NCI-H82 treated with DMSO at 0.1 percent for 48 hours (cell line): ENCODE measurements around the gene DNAJC5G.

Experiments used
- DNase-seq: peaks from one replicate; lab custom pipeline; 2025; ENCODE audit not compliant: unreplicated experiment; lab: John Stamatoyannopoulos, UW

Gene DNAJC5G, protein sequence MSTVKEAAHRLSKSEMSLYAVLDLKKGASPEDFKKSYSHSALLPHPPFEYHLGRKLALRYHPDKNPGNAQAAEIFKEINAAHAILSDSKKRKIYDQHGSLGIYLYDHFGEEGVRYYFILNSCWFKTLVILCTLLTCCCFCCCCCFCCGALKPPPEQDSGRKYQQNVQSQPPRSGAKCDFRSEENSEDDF

DNA sequence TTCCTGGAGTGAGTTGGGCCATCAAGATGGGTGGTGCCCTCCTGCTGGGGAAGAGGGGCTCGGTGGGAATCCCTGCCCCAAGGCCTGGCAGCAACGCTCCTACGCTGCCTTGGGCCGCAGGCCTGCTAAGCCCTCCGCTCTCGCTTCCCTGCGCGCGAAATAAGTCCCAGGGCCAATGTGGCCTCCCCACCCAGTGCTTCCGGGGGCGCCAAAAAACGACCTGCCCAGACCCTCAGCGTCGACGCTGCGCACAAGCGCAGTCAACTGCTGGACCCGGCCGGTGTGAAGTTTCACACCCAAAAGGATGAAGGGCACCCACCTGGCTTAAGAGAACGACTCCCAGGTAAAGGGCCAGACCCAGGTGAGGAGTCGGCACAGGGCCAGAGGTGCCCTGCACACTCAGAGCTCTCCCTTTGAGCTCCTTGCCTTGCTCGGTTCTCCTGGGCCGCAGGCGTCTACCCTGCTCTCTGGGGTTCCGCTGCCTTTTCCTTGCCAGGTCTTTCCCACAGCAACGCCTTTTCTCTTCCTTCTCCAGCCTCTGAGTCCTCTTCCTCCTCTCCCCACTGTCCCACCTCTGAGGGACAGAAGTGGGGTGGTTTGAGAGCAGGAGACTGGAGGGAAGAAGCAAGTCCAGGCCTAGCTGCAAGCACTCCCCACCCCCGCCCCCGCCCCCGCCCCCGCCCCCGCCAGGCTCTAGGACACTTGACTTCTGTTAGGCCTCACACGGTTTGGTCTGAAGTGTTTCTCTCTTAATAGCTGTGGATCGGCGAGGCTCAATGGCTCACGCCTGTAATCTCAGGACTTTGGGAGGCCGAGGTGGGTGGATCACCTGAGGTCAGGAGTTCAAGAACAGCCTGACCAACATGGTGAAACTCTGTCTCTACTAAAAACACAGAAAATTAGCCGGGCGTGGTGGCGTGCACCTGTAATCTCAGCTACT lies at the start of gene DNAJC5G:
Gene DNAJC5G (plus strand): TSS at position 223 of the 940 bp plus-strand sequence. CDS start 1,296 bp downstream, outside the sequence.
- no peak for DNase-seq

DNA sequence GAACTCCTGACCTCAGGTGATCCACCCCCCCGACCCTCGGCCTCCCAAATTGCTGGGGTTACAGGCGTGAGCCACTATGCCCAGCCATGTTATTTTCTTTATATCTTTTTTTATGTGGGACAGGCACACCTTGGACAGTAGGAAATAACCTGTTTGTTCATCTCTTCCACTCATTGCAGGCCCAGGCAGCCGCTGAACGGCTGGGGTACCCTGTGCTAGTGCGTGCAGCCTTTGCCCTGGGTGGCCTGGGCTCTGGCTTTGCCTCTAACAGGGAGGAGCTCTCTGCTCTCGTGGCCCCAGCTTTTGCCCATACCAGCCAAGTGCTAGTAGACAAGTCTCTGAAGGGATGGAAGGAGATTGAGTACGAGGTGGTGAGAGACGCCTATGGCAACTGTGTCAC lies 49.7 kb upstream of the DNAJC5G start:
- no peak for DNase-seq

DNA sequence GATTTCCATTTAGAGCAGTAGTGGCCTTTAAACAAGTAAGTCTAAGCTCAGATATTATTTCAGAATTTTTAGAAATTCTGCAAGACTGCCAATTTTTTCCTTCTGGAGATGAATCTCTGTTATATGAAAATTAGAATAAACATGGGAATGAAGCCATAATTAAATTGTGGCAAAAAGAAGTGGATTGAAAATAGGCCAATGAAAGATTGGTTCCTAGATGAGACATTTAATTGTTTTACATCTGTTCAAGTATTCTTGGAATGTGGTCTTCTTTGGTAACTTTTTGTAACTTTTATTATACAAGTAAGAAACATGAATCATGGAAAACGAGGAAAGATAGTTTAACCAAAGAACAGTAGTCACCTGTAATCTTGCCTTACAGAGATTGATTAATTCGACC lies 47.7 kb upstream of the DNAJC5G start:
- DNase-seq = no peak

DNA sequence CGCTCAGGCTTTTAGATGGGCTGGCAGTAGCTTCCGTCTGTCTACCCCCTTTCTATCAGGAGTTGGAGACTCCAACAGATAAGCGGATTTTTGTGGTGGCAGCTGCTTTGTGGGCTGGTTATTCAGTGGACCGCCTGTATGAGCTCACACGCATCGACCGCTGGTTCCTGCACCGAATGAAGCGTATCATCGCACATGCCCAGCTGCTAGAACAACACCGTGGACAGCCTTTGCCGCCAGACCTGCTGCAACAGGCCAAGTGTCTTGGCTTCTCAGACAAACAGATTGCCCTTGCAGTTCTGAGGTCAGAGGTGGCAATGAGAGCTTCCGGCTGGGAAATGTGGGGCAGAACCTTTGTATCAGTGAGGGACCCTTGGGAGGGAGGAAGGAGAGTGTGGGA lies 43.3 kb upstream of the DNAJC5G start:
- DNase-seq = no peak

DNA sequence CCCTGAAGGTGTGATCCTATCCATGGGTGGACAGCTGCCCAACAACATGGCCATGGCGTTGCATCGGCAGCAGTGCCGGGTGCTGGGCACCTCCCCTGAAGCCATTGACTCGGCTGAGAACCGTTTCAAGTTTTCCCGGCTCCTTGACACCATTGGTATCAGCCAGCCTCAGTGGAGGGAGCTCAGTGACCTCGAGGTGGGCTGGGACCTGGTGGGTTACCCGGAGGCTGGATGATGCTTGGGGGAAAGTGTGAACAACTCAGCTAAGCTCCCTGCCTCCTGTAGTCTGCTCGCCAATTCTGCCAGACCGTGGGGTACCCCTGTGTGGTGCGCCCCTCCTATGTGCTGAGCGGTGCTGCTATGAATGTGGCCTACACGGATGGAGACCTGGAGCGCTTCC lies 41.9 kb upstream of the DNAJC5G start:
- DNase-seq = no peak

DNA sequence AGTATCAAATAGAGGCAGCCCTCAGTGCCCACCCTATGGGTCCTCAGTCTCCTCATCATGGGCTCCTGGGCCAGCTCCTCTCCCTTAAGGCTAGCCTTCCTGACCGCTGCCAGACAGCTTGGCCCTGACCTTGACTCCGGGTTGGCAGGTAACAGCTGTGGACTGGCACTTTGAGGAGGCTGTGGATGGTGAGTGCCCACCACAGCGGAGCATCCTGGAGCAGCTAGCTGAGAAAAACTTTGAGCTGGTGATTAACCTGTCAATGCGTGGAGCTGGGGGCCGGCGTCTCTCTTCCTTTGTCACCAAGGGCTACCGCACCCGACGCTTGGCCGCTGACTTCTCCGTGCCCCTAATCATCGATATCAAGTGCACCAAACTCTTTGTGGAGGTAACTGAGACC lies 39.1 kb upstream of the DNAJC5G start:
- DNase-seq = no peak

DNA sequence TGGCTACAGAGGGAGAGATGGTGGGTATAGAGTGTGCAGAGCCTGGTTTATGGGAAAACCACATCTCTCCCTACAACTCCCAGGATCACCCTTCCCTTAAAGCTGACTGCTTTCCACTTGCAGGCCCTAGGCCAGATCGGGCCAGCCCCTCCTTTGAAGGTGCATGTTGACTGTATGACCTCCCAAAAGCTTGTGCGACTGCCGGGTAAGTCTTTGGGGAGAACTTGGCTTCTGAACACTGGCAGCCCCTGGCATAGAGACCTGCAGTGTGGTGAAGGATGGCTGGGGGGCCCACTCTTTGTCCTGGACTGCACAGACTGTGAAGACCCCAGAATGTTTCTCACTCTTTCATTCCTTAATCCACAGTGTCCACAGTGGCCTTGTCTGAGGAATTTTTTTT lies 38.6 kb upstream of the DNAJC5G start:
- no peak for DNase-seq

DNA sequence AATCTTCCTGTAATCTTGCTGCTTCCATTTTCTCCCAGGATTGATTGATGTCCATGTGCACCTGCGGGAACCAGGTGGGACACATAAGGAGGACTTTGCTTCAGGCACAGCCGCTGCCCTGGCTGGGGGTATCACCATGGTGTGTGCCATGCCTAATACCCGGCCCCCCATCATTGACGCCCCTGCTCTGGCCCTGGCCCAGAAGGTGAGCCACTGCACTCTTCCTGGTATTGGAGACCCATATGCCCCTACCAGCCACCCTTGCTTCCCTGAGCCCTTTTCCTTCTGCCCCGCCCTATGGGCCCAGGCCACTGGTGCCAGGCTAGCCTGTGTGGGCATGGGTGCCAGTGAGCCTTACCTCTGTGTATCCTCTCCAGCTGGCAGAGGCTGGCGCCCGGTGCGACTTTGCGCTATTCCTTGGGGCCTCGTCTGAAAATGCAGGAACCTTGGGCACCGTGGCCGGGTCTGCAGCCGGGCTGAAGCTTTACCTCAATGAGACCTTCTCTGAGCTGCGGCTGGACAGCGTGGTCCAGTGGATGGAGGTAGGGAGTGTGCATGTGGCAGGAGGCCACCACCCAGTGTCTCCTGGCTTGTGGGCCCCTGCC lies 37.8 kb upstream of the DNAJC5G start:
- no peak for DNase-seq

DNA sequence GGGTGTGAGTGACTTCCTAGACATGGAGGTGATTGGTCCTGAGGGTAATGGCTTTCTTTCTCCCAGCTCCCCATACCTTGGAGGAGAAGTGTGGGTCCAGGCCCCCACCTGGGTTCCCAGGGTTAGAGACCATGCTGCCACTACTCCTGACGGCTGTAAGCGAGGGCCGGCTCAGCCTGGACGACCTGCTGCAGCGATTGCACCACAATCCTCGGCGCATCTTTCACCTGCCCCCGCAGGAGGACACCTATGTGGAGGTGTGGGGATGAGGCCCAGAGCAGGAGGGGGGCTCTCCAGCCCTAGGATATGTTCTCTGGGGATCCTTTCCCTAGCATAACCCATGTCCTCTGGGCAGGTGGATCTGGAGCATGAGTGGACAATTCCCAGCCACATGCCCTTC lies 36.3 kb upstream of the DNAJC5G start:
- no peak for DNase-seq

DNA sequence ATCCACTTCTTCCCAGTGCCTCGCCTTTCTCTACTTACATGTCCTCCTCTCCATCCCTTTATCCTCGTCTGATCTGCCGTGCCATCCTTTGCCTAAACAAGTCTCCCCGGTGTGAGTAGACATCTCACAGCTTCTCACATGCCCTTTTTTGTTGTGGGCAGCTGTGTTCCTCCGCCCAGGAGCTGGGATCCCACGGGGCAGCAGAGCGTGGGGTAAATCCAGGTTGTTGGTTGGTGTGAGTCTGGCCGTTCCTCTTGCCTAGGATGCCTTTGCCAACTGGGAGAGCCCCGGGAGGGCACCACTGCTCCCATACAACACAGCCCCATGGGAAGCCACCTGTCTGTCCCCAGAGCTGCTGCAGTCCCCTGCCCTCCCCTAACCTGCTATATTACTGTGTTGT lies 34.8 kb upstream of the DNAJC5G start:
- DNase-seq = no peak

DNA sequence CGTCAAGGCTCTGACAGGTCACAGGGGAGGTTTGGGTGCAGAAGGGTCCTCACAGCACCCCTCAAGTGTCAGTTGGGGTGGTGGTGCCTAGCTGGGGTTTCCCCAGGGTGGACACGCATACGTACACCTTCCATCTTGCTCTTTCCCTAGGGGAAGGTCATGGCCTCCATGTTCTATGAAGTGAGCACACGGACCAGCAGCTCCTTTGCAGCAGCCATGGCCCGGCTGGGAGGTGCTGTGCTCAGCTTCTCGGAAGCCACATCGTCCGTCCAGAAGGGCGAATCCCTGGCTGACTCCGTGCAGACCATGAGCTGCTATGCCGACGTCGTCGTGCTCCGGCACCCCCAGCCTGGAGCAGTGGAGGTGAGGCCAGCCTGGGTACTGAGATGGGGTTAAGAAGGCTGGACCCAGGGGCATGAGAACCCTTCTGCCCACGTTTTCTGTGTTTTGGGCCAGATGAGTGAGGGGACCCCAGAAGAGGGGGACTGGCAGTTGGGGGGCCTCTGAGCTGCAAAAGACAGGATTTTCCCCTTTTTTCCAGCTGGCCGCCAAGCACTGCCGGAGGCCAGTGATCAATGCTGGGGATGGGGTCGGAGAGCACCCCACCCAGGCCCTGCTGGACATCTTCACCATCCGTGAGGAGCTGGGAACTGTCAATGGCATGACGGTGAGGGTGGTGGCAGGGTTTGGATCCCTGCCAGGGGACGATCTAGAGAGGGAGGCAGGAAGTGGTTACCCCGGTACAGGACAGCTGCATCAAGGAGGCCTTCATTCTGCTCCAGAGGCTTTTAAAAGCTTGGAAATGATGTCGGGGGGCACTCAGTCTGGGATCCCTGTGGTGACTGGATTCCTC lies 33.2 kb upstream of the DNAJC5G start:
- DNase-seq = no peak

DNA sequence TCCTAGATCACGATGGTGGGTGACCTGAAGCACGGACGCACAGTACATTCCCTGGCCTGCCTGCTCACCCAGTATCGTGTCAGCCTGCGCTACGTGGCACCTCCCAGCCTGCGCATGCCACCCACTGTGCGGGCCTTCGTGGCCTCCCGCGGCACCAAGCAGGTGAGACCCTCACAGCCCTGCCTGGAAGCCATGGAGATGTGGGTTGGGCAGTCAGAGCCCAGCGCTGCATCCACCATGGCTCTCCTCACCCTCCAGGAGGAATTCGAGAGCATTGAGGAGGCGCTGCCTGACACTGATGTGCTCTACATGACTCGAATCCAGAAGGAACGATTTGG lies 32.6 kb upstream of the DNAJC5G start:
- no peak for DNase-seq

DNA sequence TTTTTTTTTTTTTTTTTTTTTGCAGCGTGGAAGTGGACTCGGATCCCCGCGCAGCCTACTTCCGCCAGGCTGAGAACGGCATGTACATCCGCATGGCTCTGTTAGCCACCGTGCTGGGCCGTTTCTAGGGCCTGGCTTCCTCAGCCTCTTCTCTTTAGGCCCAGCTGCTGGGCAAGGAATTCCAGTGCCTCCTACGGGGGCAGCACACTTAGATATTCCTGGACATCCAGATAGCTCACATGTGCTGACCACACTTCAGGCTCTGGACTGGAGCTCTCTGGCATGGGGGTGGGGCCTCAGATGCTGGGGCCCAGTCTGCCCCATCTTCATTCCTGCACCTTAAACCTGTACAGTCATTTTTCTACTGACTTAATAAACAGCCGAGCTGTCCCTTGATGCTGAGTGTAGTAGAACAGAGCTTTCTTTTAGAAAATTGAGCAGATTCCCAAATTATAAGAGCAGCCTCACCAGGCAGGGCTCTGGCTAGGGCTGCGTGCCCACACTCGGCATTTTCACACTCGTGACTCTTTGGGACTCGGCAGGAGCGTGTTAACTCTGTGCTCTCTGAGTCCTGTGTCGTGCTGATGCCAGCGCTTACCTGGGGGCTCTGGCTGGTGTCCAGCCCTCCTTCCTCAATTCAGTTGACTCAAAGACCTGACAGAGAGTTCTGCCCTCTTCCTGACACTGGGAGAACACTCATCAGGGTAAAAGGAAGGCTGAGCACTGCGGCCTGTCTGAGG lies 31.7 kb upstream of the DNAJC5G start:
- no peak for DNase-seq

DNA sequence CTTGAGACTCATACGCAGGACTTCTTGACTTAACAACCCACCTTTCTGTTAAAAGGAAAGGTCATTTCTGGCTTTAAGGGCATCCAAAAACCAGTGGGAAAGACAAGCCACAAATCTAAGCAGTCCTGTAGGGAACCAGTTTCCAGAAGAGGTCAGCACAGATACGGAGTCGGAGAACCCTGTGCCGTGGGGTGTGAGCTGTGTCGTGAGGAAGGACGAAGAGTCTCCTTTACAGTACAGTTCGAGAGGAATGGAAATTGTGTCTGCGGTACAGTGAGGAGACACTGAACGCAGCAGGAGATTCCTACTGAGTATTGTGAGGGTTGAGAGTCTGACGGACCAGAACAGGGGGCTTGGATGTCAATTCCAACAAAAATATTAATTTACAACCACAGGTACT lies 30.1 kb upstream of the DNAJC5G start:
- no peak for DNase-seq

DNA sequence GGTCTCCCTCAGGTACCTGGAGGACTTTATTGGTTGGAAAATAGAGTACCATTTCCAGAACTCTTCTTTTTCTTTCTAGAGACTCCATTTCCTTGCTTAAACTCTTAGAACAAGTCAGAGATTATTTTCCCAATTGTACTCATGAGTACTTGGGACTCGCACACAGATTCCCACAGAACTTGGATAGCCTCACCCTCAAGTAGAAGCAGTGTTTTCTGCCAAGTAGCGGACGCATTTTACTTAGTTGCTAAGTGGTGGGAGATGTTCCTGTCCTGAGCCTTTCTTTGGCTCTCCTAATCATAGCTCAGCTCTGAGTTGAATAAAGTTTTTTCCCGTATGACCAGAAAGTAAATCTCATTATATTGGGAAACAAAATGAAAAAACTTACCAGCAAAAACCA lies 29.6 kb upstream of the DNAJC5G start:
- DNase-seq = no peak

DNA sequence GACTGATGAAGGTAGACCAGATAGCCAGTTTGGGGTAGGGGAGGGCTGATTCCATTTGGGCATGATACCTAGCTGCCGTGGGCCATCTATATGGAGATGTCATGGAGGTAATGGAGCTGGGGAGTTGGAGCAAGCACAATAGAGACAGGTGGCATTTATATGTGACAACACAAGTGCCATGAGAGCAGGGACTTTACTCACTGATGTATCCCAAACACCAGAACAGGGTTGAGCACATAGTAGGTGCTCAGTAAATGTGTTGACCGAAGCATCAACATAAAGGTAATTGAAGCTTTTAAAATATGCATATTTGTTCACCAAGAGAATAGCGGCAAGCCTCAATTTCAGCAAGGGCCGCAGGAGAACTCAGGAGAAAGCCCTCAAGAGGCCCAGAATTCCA lies 27.3 kb upstream of the DNAJC5G start:
- DNase-seq = no peak

DNA sequence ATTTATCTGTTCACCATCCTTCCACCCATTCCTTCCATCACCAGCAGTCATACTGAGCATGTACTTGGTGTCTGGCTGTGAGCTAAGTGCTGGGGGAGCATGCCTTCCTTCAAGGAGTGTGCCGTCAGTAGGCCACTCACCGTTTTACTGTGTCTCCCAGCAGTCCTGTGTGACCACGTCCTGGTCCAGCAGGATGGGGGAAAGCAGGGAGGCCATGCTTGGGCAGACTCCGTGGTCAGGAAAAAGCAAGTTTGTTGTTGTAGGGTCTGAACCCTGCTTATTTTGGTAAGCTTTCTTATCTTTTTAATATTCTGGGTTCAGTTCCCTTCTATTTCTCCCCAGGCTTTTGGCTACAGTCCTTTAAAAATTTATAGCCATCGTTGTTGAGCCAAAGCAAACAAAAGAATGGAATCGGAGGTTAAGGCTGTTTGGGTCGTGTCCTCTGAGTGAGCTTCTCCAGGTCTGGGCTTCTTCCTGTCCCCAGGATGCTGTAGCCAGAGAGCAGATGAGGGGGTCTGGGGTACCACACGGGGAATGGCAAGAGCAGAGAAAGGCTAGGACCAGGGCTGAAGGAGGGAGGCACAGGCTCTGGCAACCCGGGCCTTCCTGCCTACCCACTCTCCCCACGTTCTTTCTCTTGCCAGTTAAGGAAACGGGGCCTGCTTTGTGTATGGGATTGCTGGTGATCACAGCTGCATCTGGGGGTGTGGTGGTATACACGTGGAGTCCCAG lies 25.9 kb upstream of the DNAJC5G start:
- no peak for DNase-seq

DNA sequence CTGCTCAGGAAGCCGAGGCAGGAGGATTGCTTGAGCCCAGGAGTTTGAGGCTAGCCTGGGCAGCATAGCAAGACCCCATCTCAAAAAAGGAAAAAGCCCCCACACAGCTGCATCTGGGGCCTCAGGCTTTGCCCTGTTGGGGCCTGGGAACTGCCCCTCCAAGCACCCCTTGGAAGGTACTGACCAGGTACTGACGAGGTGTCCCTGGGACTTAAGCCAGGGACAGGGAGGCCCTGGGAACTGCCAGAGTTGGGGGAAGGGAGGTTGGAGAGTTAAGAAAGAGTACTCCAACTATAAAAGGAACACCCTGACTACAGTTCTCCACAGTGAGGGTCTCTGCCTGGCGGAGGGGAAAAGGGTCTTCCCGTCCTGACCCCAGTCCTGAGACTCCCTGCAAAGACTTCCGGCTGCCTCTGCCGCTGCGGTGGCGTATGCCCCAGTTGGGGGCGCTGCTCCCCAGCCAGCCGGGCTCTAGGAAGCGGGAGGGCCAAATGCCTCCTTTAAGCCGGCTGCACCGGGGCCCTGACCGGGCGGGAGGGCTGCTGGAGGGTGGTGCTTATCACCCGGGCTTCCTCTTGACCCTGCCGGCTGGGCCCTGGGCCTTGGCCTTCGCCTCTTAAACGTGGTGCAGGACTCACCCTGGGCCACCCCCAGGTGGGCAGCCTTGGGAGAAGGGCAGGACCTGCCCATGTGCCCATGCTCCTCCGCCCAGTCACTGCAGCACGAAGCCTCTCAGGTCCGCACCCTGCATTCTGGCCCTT lies 25.2 kb upstream of the DNAJC5G start:
- DNase-seq = peak; percentile 52

DNA sequence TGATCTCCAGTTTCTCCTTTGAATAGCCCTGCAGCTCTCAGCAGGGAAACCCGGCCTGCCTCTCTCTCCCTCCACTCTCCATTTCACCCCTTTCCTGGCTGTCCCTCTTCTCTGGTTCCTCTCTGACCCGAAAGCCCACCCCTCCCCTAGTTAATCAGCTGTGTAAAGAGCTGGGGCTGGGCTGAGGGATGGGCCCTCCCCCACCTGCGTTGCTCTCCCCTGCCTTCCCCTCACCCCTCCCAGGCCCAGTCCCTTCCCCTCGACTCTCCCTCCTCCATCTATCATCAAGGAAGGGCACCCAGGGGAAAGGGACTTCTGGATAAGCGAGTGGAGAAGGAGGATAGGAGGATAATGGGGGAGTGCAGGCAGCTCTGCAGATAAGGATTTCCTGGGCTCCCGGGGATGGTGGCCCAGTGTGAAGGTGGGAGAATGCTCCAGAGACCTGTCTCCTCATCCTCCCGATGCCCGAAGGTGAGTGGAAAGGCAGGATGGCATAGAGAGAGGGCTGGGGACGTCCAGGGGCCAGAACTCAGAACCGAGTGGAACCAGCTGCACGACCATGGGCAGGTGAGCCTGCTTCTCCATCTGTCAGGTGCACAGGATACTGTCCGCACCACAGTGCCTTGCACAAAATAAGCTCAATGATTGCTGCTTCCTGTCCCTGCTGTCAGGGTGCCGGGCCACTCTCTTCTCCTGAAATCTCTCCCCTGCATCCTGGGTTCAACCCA lies 24.4 kb upstream of the DNAJC5G start:
- DNase-seq = no peak
